Upper lobe of left lung (tissue), 4 donors: ENCODE results near the gene ATP6V0B.

ENCODE experiments used
- POLR2A ChIP-seq, 4 donors: fragments of 450-650 bp; IDR thresholded peaks; one replicate each; pipeline ENCODE4 v1.5.1; 2016 to 2017; ENCODE audit warnings: antibody characterized with exemption in 4 of 4, mild to moderate bottlenecking in 2 of 4
- TF ChIP-seq, protein P1 (sequence below), 6 experiments: fragments of 450-650 bp in 4 of 6; fragments of 200-600 bp in 2 of 6; sonication (generic) in 2 of 6; IDR thresholded peaks; one replicate each; pipeline ENCODE4 v1.5.1; 2016 to 2019; ENCODE audit warnings: antibody characterized with exemption in 6 of 6

DNA sequence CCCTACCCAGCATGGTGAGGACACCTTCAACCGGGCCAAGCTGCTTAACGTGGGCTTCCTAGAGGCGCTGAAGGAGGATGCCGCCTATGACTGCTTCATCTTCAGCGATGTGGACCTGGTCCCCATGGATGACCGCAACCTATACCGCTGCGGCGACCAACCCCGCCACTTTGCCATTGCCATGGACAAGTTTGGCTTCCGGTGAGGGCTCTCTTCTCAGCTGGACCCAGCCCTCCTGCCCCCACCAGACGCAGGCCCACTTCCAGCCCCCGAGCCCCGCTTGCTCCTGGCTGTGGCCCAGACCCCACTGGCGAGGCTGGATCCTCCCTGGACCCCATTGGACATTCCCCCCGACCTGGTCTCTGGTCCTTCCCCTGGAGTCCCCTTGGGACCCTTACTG lies 10.1 kb downstream of the ATP6V0B start:
- TF ChIP-seq POLR2A (IDR thresholded peaks at IDR 0.05) = no peak
- TF ChIP-seq, protein P1, sequence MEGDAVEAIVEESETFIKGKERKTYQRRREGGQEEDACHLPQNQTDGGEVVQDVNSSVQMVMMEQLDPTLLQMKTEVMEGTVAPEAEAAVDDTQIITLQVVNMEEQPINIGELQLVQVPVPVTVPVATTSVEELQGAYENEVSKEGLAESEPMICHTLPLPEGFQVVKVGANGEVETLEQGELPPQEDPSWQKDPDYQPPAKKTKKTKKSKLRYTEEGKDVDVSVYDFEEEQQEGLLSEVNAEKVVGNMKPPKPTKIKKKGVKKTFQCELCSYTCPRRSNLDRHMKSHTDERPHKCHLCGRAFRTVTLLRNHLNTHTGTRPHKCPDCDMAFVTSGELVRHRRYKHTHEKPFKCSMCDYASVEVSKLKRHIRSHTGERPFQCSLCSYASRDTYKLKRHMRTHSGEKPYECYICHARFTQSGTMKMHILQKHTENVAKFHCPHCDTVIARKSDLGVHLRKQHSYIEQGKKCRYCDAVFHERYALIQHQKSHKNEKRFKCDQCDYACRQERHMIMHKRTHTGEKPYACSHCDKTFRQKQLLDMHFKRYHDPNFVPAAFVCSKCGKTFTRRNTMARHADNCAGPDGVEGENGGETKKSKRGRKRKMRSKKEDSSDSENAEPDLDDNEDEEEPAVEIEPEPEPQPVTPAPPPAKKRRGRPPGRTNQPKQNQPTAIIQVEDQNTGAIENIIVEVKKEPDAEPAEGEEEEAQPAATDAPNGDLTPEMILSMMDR (IDR thresholded peaks at IDR 0.05) = no peak
